Peyer's patch (tissue), 4 donors: ENCODE results near the gene CCDC107.

Source experiments
- POLR2A ChIP-seq, 2 donors: fragments of 450-650 bp; IDR thresholded peaks; one replicate each; pipeline ENCODE4 v1.5.1; 2017; ENCODE audit warnings: antibody characterized with exemption in 2 of 2, mild to moderate bottlenecking in 2 of 2, moderate library complexity in 2 of 2
- TF ChIP-seq, protein P1 (sequence below), 6 experiments: fragments of 450-650 bp in 4 of 6; fragments of 200-600 bp in 2 of 6; sonication (generic) in 1 of 6; IDR thresholded peaks; one replicate each; pipeline ENCODE4 v1.5.1; 2017 to 2019; ENCODE audit warnings: antibody characterized with exemption in 6 of 6, mild to moderate bottlenecking in 3 of 6, moderate library complexity in 1 of 6

DNA sequence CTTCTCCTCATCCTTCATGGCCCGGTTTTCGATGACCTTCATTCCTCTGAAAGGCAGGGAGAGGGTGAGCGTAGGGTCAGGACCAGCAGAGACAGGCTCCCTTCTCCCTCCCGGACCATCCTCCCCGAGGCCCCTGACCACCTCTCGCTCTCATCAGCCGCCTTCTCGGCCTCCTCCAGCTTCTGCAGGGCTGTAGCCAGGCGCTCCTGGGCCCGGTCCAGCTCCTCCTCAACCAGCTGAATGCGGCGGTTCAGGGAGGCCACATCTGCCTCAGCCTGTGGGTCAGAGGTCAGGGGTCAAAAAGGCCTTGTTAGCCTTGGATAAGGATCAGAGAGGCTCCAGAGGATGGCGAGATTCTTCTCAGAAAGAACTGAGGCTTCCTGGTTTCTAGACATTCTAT lies 27.4 kb downstream of the CCDC107 start:
- TF ChIP-seq, protein P1, sequence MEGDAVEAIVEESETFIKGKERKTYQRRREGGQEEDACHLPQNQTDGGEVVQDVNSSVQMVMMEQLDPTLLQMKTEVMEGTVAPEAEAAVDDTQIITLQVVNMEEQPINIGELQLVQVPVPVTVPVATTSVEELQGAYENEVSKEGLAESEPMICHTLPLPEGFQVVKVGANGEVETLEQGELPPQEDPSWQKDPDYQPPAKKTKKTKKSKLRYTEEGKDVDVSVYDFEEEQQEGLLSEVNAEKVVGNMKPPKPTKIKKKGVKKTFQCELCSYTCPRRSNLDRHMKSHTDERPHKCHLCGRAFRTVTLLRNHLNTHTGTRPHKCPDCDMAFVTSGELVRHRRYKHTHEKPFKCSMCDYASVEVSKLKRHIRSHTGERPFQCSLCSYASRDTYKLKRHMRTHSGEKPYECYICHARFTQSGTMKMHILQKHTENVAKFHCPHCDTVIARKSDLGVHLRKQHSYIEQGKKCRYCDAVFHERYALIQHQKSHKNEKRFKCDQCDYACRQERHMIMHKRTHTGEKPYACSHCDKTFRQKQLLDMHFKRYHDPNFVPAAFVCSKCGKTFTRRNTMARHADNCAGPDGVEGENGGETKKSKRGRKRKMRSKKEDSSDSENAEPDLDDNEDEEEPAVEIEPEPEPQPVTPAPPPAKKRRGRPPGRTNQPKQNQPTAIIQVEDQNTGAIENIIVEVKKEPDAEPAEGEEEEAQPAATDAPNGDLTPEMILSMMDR (IDR thresholded peaks at IDR 0.05): no peak
- no peak for TF ChIP-seq POLR2A (IDR thresholded peaks at IDR 0.05)
